SJSA1 (cell line): ENCODE measurements around the gene SBF2. TPM values are rescaled to one million over a fixed set of nuclear protein-coding genes. Genes with fewer than 3 reads are reported as not detected.
"Not testable (repeated sequence)": the region's sequence is repeated elsewhere in the genome, so short reads cannot be mapped to it uniquely, and the experiment has no call there.

ENCODE experiments used
- DNase-seq, 2 experiments: peaks; one replicate each; pipeline ENCODE4 v3.0.0-alpha.2; 2015 to 2020; ENCODE audit warnings: low spot score in 2 of 2, low read depth in 1 of 2
- H3K27ac ChIP-seq: fragments of 250-450 bp; sonication (Bioruptor Pico); 2 replicates; pipeline ENCODE4 v1.5.1; 2020; ENCODE audit warnings: mild to moderate bottlenecking, moderate library complexity
- H3K27me3 ChIP-seq: fragments of 250-450 bp; sonication (Bioruptor Pico); replicated peaks from 2 replicates; pipeline ENCODE4 v1.5.1; 2020; ENCODE audit warnings: mild to moderate bottlenecking, moderate library complexity
- H3K36me3 ChIP-seq: fragments of 250-450 bp; sonication (Bioruptor Pico); 2 replicates; pipeline ENCODE4 v1.5.1; 2020; ENCODE audit warnings: mild to moderate bottlenecking
- H3K4me1 ChIP-seq: fragments of 250-450 bp; sonication (Bioruptor Pico); replicated peaks from 2 replicates; pipeline ENCODE4 v1.6.1; 2021; ENCODE audit warnings: mild to moderate bottlenecking
- H3K4me3 ChIP-seq: fragments of 250-450 bp; sonication (Bioruptor Pico); 2 replicates; pipeline ENCODE4 v1.5.1; 2020; ENCODE audit warnings: mild to moderate bottlenecking
- H3K9me3 ChIP-seq: fragments of 250-450 bp; sonication (Bioruptor Pico); replicated peaks from 2 replicates; pipeline ENCODE4 v1.5.1; 2020; ENCODE audit warnings: mild to moderate bottlenecking
- total RNA-seq: library from RNA; depleted of rRNA; stranded (reverse); fragments of >200 nt; shearing (Covaris generic); gene quantifications from 2 replicates; pipeline ENCODE4 v1.2.3, GENCODE V29; 2014

The SBF2 gene
- total RNA-seq, 1 experiment from 2014 or later = 29.7 TPM

DNA sequence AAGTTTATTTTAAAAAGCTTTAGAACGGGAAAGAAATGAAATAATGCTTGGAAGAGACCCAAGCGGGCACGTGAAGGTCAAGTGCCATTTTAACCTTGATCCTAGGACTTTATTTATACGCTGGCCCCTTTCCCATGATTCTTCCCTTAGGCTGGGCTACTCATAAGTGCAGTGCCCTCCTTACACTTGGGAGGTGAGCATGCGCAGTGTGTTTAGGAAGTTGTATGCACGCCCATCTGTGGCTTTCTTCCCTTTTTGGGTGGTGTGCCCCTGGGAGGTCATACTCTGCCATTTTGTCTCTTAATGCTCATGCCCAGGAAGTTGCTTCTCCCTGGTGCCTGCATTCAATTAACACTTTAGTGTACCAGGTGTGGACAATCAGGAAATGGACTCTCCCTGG is 390.4 kb downstream of the SBF2 start:
- Histone ChIP-seq H3K4me3 (no peak overlapping the region), H3K27me3 (no peaks in the 10 kb centered on the region), H3K36me3 (no peaks in the 10 kb centered on the region), H3K9me3 (no peaks in the 10 kb centered on the region), H3K27ac (peak overlapping the region; percentile 98; the same call in 1 of the 2 replicates), H3K4me1 (peaks cover 57% of the 10 kb centered on the region)
- DNase-seq = no peak

- Histone ChIP-seq H3K4me1 (peaks cover 46% of the 10 kb centered on the region), H3K36me3 (no peaks in the 10 kb centered on the region), H3K9me3 (no peaks in the 10 kb centered on the region), H3K27me3 (no peaks in the 10 kb centered on the region), H3K4me3 (no peak overlapping the region), H3K27ac (no peak overlapping the region)
- DNase-seq = no peak
Measured at GRCh38 chr11:9901943-9902342, 392.1 kb downstream of the SBF2 start.

DNA sequence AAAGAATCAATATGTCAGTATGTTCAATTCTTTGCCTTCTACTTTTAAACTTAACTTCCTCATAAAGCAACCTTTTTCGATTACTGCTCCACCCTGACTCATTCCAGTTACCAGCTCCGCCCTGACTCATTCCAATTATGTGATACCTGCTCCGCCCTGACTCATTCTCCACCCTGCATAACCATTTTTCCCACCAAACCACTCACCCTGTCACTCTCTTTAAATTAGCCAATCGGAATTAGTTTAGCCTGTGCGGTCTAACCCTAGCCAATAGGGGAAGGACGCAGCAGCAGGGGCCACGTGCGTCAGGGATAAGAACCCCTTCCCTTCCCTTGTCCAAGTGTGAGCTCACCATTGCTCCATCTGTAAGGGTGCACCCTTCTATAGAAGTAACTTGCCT is 393.8 kb downstream of the SBF2 start:
- peaks cover 39% of the 10 kb centered on the region for H3K4me1 ChIP-seq
- not testable (repeated sequence) for H3K36me3 ChIP-seq, H3K27me3 ChIP-seq, H3K9me3 ChIP-seq, H3K4me3 ChIP-seq
- peak; percentile 62 to 79 for DNase-seq
- H3K27ac ChIP-seq = peak overlapping the region; percentile 70

- peaks cover 39% of the 10 kb centered on the region for H3K4me1 ChIP-seq
- H3K27ac ChIP-seq = peak overlapping the region; percentile 70
- no peak overlapping the region for H3K4me3 ChIP-seq
- no peaks in the 10 kb centered on the region for H3K9me3 ChIP-seq
- DNase-seq = no peak
- H3K36me3 ChIP-seq = no peaks in the 10 kb centered on the region
- H3K27me3 ChIP-seq = no peaks in the 10 kb centered on the region
Measured at GRCh38 chr11:9899676-9900075, 394.3 kb downstream of the SBF2 start.

- peaks cover 4% of the 10 kb centered on the region; the same call in 1 of the 2 replicates for H3K36me3 ChIP-seq
- no peak for DNase-seq
- H3K9me3 ChIP-seq = no peaks in the 10 kb centered on the region
- H3K4me3 ChIP-seq = no peak overlapping the region
- H3K4me1 ChIP-seq = peaks cover 32% of the 10 kb centered on the region
- H3K27ac ChIP-seq = no peak overlapping the region
- H3K27me3 ChIP-seq = no peaks in the 10 kb centered on the region
Measured at GRCh38 chr11:9896902-9897301, 397.1 kb downstream of the SBF2 start.

DNA sequence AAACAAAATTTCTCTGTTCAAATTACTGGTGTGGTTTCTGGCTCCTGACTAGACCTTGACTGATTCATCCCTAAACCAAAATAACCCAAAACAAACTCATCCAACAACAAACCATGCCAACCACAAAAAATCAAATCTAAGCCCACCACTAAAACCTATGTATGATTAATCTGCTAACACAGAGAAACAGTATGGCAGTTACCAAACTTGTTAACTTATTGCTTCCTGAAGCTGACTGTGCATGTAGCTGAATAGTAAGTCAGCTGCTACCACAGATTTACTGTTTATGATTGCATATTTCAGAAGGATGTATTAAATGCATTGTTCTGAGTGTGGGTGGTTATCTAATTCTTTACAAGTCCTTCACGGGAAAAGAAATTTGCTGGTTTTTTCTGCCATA is 399.0 kb downstream of the SBF2 start:
- Histone ChIP-seq H3K36me3 (peaks cover 4% of the 10 kb centered on the region; the same call in 1 of the 2 replicates), H3K9me3 (no peaks in the 10 kb centered on the region), H3K27ac (peak overlapping the region; percentile 14), H3K4me3 (no peak overlapping the region), H3K27me3 (no peaks in the 10 kb centered on the region), H3K4me1 (peaks cover 29% of the 10 kb centered on the region)
- DNase-seq = peak in 1 of 2 experiments; percentile 70

- Histone ChIP-seq H3K27me3 (no peaks in the 10 kb centered on the region), H3K36me3 (peaks cover 4% of the 10 kb centered on the region; the same call in 1 of the 2 replicates), H3K9me3 (no peaks in the 10 kb centered on the region), H3K4me1 (peaks cover 22% of the 10 kb centered on the region), H3K27ac (no peak overlapping the region), H3K4me3 (no peak overlapping the region)
- DNase-seq = no peak
Measured at GRCh38 chr11:9893474-9893873, 400.5 kb downstream of the SBF2 start.

DNA sequence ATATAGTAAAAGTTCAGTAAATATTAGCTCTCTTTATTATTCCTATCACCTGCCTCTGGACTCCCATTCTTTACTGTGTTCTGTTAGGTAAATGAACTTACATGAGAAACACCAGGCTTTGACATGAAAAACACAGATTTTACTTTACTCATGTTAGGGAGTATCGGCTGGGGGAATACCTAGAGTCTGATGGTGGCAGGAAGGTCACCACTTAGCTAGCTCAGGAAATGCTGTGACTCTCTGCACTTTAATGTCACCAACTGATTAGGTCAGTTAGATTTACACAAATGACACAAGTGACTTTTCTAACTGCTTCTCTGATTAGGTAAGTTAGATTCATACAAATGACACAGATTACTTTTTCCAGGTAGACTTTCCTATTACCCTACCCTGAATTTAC is 405.1 kb downstream of the SBF2 start:
- peaks cover 16% of the 10 kb centered on the region for H3K4me1 ChIP-seq
- H3K9me3 ChIP-seq = no peaks in the 10 kb centered on the region
- no peak overlapping the region for H3K4me3 ChIP-seq
- no peak for DNase-seq
- H3K27ac ChIP-seq = no peak overlapping the region
- no peaks in the 10 kb centered on the region; the same call in 1 of the 2 replicates for H3K36me3 ChIP-seq
- H3K27me3 ChIP-seq = no peaks in the 10 kb centered on the region

GRCh38 chr11:9887472-9887871 is 406.5 kb downstream of the SBF2 start:
- Histone ChIP-seq H3K4me3 (no peak overlapping the region), H3K4me1 (peaks cover 20% of the 10 kb centered on the region), H3K36me3 (no peaks in the 10 kb centered on the region), H3K27me3 (no peaks in the 10 kb centered on the region), H3K27ac (no peak overlapping the region), H3K9me3 (no peaks in the 10 kb centered on the region)
- no peak for DNase-seq

- no peak for DNase-seq
- Histone ChIP-seq H3K4me1 (peaks cover 25% of the 10 kb centered on the region), H3K27ac (no peak overlapping the region), H3K36me3 (no peaks in the 10 kb centered on the region), H3K27me3 (no peaks in the 10 kb centered on the region), H3K9me3 (no peaks in the 10 kb centered on the region), H3K4me3 (no peak overlapping the region)
Measured at GRCh38 chr11:9886595-9886994, 407.4 kb downstream of the SBF2 start.

- H3K27me3 ChIP-seq = no peaks in the 10 kb centered on the region
- peak overlapping the region; percentile 4; the same call in 1 of the 2 replicates for H3K27ac ChIP-seq
- peaks cover 21% of the 10 kb centered on the region for H3K4me1 ChIP-seq
- DNase-seq = peak in 1 of 2 experiments; percentile 68
- H3K36me3 ChIP-seq = no peaks in the 10 kb centered on the region
- H3K4me3 ChIP-seq = no peak overlapping the region
- no peaks in the 10 kb centered on the region for H3K9me3 ChIP-seq
Measured at GRCh38 chr11:9884601-9885000, 409.4 kb downstream of the SBF2 start.

DNA sequence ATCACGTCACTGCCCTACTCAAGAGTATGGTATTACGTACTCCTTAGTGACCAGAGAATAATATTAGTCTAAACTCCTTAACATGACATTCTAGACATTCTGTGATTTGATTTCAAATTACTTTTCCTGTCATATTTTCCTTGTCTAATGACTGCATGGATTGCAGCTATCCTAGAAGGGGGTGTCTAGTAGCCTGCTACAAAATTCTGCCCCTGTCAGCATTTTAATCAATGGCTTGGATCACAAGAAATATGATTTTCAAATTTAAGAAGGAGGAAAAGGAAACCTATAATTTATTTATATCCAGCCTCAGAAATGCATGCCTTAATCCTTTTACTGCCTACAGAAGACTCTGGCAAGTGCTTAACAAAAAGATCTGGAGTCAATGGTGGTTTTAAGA is 413.4 kb downstream of the SBF2 start:
- Histone ChIP-seq H3K4me3 (no peak overlapping the region), H3K36me3 (no peaks in the 10 kb centered on the region), H3K27me3 (no peaks in the 10 kb centered on the region), H3K9me3 (no peaks in the 10 kb centered on the region; the same call in 1 of the 2 replicates), H3K4me1 (peaks cover 21% of the 10 kb centered on the region), H3K27ac (no peak overlapping the region)
- DNase-seq = no peak

- no peak for DNase-seq
- Histone ChIP-seq H3K4me1 (peaks cover 10% of the 10 kb centered on the region), H3K27me3 (no peaks in the 10 kb centered on the region), H3K27ac (no peak overlapping the region), H3K36me3 (no peaks in the 10 kb centered on the region), H3K9me3 (no peaks in the 10 kb centered on the region; the same call in 1 of the 2 replicates), H3K4me3 (no peak overlapping the region)
Measured at GRCh38 chr11:9878936-9879335, 415.1 kb downstream of the SBF2 start.

DNA sequence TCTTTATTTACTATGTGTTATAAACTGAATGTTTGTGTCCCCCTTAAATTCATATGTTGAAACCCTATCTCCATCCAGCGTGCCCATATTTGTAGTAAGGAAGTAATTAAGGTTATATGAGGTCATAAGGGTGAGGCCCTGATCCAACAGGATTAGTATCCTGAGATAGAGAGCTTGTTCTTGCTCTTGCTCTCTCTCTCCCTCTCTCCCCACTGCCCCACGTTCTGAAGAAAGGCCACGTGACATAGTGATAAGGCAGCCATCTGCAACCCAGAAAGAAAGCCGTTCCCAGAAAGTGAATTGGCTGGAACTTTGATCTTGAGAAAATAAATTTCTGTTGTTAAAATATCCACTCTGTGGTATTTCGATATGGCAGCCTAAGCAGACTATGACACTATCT is 417.7 kb downstream of the SBF2 start:
- Histone ChIP-seq H3K27ac (no peak overlapping the region), H3K36me3 (no peaks in the 10 kb centered on the region), H3K4me3 (no peak overlapping the region), H3K9me3 (no peaks in the 10 kb centered on the region; the same call in 1 of the 2 replicates), H3K27me3 (no peaks in the 10 kb centered on the region), H3K4me1 (no peaks in the 10 kb centered on the region)
- no peak for DNase-seq

DNA sequence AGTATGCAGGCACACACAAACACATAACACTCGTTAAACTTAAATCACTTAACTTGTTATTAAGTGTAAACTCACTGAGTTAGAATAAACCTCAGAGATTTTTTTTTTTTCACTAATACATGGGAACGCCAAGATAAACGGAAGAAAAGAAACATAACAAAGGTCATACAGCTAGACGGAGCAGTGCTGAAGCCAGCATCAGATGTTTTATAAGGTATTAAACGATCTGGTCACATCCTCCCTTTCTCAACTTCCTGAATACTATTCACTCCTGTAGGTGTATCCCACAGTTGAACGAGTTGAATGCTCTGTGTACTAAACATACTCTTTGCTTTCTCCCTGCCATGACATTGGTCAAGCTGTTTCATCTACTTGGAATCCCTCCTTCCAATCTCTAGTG is 418.2 kb downstream of the SBF2 start:
- Histone ChIP-seq H3K4me3 (no peak overlapping the region), H3K4me1 (no peaks in the 10 kb centered on the region), H3K36me3 (no peaks in the 10 kb centered on the region), H3K27ac (no peak overlapping the region), H3K9me3 (no peaks in the 10 kb centered on the region; the same call in 1 of the 2 replicates), H3K27me3 (no peaks in the 10 kb centered on the region)
- DNase-seq = no peak
